Left cardiac atrium (tissue), 2 donors: ENCODE results near the gene PNPLA2. TPM values are rescaled to one million over a fixed set of nuclear protein-coding genes. Genes with fewer than 3 reads are reported as not detected.

ENCODE experiments used
- total RNA-seq, 2 donors: library from RNA; stranded (reverse); fragmentation: NEBNext Ultra II Directional; extraction: Animal tissue kit (Norgen Biotek cat#: 25700); gene quantifications; one replicate each; pipeline ENCODE4 v1.2.1, GENCODE V29; 2021
- donor health status: DM: no; HTN: yes; CAD: no; lungs with severe emphysema.
- donor health status: DM: yes; HTN: yes; CAD: no.

PNPLA2 gene
- total RNA-seq, 2 donors from 2014 or later = 316 to 372 TPM

Other genes with a start within 250 kb of the PNPLA2 start
- gene PHRF1, start 242.4 kb upstream of the PNPLA2 start, total RNA-seq = 10 to 100 TPM; 17.3 to 21.5 TPM
- 10 to 100 TPM; 12.1 to 24.3 TPM for gene IRF7, start 203.0 kb upstream of the PNPLA2 start, total RNA-seq
- not detected for gene CDHR5, start 194.0 kb upstream of the PNPLA2 start, total RNA-seq
- gene SCT, start 191.7 kb upstream of the PNPLA2 start, total RNA-seq = not detected
- gene DRD4, start 181.6 kb upstream of the PNPLA2 start, total RNA-seq = under 1 TPM; 0.15 to 0.29 TPM
- 10 to 100 TPM; 19.2 to 21.1 TPM for gene DEAF1, start 123.7 kb upstream of the PNPLA2 start, total RNA-seq
- 10 to 100 TPM; 11.3 to 15.6 TPM for gene TMEM80, start 123.1 kb upstream of the PNPLA2 start, total RNA-seq
- 1 to 10 TPM; 6.5 to 8.0 TPM for gene EPS8L2, start 112.7 kb upstream of the PNPLA2 start, total RNA-seq
- 100 to 1,000 TPM; 107 to 121 TPM for gene TALDO1, start 71.5 kb upstream of the PNPLA2 start, total RNA-seq
- 10 to 100 TPM; 29.8 to 43.5 TPM for gene GATD1, start 41.4 kb upstream of the PNPLA2 start, total RNA-seq
- gene CEND1, start 28.8 kb upstream of the PNPLA2 start, total RNA-seq = under 1 TPM in 1 of 2 donors, not detected in 1; 0.58 TPM
- 10 to 100 TPM in 1 of 2 donors, 1 to 10 TPM in 1; 6.5 to 11.6 TPM for gene SLC25A22, start 20.6 kb upstream of the PNPLA2 start, total RNA-seq
- gene PIDD1, start 13.7 kb upstream of the PNPLA2 start, total RNA-seq = 1 to 10 TPM; 8.5 to 9.1 TPM
- gene RPLP2, start 8.9 kb upstream of the PNPLA2 start, total RNA-seq = 1,000 to 10,000 TPM; 1,371 to 1,375 TPM
- 10 to 100 TPM; 18.9 to 27.7 TPM for gene CRACR2B, start 9.0 kb downstream of the PNPLA2 start, total RNA-seq
- 100 to 1,000 TPM; 382 to 489 TPM for gene CD151, start 14.0 kb downstream of the PNPLA2 start, total RNA-seq
- 100 to 1,000 TPM; 163 to 202 TPM for gene POLR2L, start 23.6 kb downstream of the PNPLA2 start, total RNA-seq
- 10 to 100 TPM; 46.1 to 63.5 TPM for gene TSPAN4, start 23.9 kb downstream of the PNPLA2 start, total RNA-seq
- gene CHID1, start 91.9 kb downstream of the PNPLA2 start, total RNA-seq = 10 to 100 TPM; 58.7 to 64.6 TPM
- gene AP2A2, start 107.0 kb downstream of the PNPLA2 start, total RNA-seq = 10 to 100 TPM; 58.1 to 58.6 TPM
- gene MUC6, start 217.8 kb downstream of the PNPLA2 start, total RNA-seq = not detected